HG02798 (cell line): Measurements from ENCODE around the gene HLTF.
A peak's percentile ranks its signal among the peaks of the same experiment; 100 is the strongest.

Experiments
- ATAC-seq: cut with Tn5 transposase; IDR thresholded peaks from one replicate; pipeline ENCODE4 v1.9.1; 2021; ENCODE audit warnings: mild to moderate bottlenecking; ENCODE audit not compliant: unreplicated experiment, poor library complexity

Gene HLTF

GRCh38 chr3:149089395-149089794, 3.1 kb upstream of the HLTF start:
- no peak for ATAC-seq

- no peak for ATAC-seq
These were observed 875 bp upstream of the HLTF start for GRCh38 chr3:149087208-149087607.

GRCh38 chr3:149085828-149086231, 503 bp downstream of the HLTF start:
- peak; percentile 29 for ATAC-seq

DNA sequence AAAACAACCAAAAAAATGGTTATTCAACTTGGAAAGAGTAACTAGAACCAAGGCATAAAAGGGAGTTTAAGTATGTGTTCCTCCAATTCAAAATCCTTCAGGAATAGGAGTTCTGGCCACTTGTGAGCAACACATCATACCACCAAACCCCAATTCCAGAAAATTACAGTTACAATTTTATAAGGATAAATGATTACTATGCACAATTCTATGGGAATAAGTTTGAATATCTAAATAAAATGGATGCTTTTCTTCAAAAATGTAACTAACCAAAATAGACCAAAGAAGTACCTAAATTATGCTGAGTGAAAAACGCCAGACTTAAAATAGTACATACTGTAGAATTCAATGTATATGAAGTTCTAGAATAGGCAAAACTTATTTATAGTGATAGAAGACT, 4.6 kb downstream of the HLTF start:
- ATAC-seq = no peak

GRCh38 chr3:149080699-149081091, 5.6 kb downstream of the HLTF start:
- ATAC-seq = no peak

DNA sequence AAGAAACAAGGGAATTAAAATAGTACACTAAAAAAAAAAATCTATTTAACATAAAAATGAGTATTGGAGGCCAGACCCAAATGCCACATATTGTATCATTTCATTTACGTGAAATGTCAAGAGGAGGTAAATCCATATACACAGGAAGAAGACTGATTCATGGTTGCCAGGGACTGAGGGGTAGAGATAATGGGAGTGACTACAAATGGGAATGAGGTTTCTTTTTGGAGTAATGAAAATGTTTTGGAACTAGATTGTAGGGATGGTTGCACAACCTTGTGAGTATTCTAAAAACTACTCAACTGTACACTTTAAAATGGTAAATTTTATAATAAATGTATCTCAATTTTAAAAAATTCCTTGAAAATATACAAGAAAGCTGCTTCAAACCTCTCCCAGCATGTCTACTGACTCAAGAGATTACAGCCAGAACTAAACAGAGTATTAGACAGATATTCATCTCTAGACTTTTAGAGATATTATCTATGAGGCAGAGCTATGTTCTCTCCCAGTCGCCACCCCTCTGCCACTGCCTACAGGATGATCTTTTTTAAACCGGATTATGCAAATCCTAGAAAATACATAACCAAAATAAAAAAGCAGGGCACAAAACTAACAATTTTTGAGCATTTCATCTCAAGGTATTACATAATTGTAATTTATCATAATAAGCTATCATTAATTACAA, 6.2 kb downstream of the HLTF start:
- no peak for ATAC-seq

DNA sequence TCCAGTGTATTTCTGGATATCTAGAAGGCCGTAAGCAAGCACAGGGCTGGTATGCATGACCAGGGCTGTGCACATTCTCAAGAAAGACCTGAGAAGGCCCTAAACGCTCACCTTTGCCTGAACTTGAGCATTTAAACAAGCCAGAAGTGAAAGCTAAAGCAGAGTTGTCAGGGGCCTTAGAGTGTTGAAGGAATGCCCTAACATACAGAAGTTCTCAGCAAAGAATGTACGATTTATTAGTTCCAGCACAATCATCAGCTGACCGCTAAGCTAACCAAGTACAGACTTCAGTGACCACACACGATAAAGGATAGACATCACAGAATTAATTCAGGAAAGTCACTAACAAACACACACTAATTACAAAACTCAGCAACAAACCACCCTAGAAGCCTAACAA, 8.7 kb downstream of the HLTF start:
- no peak for ATAC-seq

DNA sequence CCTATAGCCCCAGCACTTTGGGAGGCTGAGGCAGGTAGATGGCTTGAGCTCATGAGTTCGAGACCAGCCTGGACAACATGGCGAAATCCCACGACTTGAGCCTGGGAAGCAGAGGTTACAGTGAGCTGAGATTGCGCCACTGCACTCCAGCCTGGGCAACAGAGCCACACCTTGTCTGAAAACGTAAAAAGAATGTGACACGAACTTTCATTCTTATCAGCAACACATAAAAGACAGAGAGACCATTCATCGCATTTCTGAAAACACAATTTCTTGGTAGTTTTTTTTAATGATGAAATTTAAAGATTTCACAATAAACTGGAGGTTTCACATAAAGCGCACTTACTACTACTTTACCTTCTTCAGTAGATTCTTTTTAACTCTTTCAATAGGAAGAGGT, 18.4 kb downstream of the HLTF start:
- ATAC-seq = no peak

DNA sequence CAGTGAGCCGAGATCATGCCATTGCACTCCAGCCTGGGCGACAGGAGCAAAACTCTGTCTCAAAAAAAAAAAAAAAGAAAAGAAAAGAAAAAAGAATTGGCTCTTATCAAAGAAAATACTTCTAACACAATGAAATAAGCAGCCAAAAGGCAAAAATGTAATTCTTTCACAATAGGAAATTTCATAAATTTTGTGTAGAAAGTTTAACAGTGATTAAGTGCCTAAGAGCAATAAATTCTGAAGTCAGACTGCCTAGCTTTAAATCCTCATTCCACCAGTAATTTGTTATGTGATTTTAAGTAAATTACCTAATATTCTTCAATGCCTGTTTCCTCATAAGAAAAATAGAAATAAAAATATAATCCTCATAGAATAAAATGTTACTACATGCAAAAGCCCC, 24.6 kb downstream of the HLTF start:
- ATAC-seq = no peak

DNA sequence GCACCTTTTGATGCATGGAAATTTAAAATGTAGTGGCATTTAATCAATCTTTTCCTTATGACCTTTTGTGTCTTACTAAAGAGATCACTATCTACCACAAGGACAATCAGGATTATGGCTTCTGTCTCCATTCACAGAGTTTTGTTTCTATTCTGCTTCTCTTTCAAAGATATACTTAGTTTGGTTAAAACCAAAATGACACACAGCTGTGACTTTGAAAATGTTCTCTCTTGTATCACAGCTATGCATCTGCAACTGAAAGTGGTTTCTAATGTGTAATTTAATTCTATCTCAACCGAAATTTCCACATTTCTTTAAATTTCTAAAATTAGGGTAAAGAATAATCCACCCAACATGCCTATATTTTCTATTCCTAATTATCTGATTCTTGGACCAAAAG, 27.7 kb downstream of the HLTF start:
- peak; percentile 90 for ATAC-seq

DNA sequence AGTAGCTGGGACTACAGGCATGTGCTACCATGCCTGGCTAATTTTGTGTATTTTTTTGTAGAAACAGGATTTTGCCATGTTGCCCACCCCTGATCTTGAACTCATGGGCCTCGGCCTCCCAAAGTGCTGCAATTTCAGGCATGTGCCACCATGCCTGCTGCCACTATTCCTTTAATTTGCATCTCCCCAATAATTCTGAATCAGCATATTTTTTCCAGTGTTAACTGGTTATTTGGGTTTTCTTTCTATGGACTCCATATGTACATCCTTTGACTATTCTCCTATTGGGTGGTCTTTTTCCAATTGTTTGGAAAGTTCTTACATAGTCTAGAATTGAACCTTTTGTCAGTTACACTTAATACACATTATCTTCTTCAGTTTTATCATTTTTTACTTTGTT, 28.1 kb downstream of the HLTF start:
- no peak for ATAC-seq

DNA sequence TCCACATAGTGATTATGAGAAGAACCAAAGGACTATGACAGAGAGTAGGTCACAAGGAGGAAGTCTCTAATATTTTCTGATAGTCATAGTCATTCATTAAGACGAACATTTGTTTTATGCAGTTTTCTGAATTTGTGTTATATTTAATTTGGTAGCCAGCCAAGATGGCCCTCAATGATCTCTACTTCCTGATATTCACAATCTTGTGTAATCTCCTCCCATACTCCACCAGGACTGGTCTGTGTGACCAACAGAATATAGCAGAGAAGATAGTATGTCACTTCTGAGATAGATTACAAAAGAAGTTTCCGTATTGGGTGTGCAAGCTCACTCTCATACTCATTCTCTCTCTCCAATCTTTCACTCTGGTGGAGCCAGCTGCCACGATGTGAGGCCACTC, 30.8 kb downstream of the HLTF start:
- ATAC-seq = no peak

GRCh38 chr3:149044339-149045083, 41.8 kb downstream of the HLTF start:
- no peak for ATAC-seq

DNA sequence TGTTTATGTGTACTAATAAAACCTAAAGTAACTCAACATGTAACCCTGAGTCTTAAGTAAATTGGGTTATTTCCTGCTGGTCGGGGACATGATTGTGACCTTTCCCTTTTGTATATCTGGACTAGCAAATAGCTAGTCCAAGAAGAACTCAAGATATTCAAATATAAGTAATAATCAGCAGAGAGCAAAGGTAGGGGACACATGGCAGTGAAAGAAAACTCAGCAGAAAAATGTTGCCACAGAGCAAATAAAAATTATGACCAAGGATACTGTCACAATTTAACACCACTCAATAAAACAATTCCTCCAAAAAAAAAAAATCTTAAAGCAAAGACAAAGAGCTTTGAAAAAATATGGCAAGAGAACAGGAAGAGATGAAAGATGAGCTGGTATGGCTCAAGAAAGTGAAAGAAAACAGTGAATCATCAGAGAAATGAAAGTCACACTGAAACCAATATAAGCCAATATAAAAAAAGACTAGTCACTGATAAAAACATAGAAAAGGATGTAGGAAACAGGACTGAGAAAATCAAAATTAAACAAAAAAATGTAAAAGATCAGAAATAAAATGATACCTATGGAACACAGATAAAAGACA, 43.4 kb downstream of the HLTF start:
- ATAC-seq = peak; percentile 87

DNA sequence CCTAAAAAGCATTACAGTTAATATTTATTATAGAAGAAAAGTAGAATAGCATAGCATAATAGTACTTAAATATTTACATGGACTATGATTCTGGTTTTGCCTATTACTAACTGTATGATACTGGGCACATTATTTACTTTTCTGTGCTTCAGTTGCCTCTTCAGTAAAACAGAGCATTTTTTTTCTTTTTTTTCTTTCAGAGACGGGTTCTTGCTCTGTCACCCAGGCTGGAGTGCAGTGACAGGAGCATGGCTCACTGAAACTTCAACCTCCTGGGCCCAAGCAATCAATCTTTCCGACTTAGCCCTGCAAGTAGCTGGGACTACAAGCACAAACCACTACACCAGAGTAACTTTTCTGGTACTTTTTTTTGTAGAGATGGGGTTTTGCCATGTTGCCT, 48.0 kb downstream of the HLTF start:
- no peak for ATAC-seq

DNA sequence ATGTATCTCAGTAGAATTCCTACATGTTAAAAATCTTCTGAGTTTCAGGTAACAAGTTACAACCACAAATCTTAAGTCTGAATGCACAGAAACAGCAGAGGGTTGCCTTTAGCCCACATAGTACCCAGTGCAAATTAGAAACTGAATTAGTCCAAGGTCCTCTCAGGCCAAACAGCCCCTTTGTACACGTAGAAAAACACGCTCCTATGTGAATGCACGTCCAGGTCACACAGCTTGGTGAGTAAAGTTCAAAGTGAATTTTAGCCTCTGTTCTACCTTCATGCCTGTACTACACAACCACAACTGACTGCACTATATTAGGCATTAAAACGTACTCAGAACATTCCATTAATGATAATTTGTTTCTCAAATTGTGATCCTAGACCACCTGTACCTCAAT, 48.6 kb downstream of the HLTF start:
- ATAC-seq = no peak

DNA sequence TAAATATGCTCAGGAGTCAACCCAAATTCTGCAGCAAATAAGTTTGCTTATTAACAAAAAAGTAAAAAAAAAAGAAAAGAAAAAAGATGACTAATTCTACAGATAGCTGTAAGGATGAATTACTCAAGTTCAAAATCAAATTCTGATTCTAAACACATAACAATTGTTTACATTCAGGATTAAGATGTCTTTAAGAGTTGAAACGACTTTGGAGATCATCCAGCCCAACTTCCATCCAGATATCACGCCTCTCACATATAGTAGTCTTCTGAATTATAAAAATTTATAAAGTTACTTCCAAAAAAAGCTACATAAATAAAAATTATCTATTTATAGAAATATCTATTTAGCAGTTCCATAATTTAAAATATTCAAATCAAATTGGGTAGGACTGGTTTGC, 55.2 kb downstream of the HLTF start:
- ATAC-seq = no peak

DNA sequence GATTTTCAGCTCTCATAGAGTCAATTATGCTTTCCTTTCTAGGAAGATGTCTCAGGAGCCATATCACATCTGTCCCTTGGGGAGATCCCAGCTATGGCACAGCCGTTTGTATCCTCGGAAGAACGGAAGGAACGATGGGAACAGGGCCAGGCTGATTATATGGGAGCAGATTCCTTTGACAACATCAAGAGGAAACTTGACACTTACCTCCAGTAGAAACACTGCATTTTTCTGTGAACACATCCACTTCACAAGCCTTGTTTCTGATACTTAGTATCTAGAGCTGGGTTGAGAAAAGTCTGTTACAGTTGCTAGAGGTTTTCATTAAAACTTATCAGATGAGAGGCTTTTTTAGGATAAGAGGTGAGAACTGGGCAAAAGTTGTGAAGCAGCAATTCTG, 59.6 kb downstream of the HLTF start:
- no peak for ATAC-seq

DNA sequence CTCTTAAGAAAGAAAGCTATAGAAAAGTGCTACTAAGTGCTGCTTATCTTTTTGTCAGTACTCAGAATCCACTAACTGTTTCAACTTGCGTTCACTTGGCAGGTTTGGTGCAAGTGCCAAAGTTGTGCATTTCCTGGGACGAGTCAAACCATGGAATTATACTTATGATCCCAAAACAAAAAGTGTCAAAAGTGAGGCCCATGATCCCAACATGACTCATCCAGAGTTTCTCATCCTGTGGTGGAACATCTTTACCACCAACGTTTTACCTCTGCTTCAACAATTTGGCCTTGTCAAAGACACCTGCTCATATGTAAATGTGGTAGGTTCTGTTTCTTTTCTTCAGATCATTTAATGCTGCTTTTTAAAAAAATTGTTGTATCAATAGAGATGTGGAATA, 62.4 kb downstream of the HLTF start:
- no peak for ATAC-seq

GRCh38 chr3:149021830-149022229, 64.5 kb downstream of the HLTF start:
- no peak for ATAC-seq

- ATAC-seq = no peak
These were observed 65.5 kb downstream of the HLTF start for GRCh38 chr3:149020839-149021252.
